Pancreas (tissue), 10 donors: ENCODE data around the gene ACOX1. TPM values are rescaled to one million over a fixed set of nuclear protein-coding genes. Genes with fewer than 3 reads are reported as not detected.
A peak's percentile ranks its signal among the peaks of the same experiment; 100 is the strongest.

Experiments
- ATAC-seq, 4 donors: fragments of 200-7000 bp; cut with Tn5 transposase; one replicate each; pipeline versions ENCODE4 v1.8.0 to v1.9.1; 2020; ENCODE audit warnings: mild to moderate bottlenecking in 4 of 4, moderate library complexity in 4 of 4
- DNase-seq, 6 donors: peaks; one replicate each; pipeline ENCODE4 v3.0.0-alpha.2; 2020
- FAIRE-seq: peaks from 2 replicates; lab custom pipeline; 2012; peaks lifted over from hg19 to GRCh38; lab: Jason Lieb, UNC
- H3K27ac ChIP-seq, 4 donors: fragments of 200-600 bp; sonication (generic); 1 replicate in 3 of 4; 2 replicates in 1 of 4; pipeline versions ENCODE4 v1.5.0 to v1.8.0; 2020
- H3K27me3 ChIP-seq, 4 donors: fragments of 200-600 bp; one replicate each; pipeline ENCODE4 v1.8.0; 2021
- H3K36me3 ChIP-seq, 3 donors: fragments of 200-600 bp; sonication (generic) in 1 of 3; one replicate each; pipeline versions ENCODE4 v1.5.0 to v1.8.0; 2020 to 2021
- H3K4me1 ChIP-seq, 3 donors: fragments of 200-600 bp; one replicate each; pipeline ENCODE4 v1.8.0; 2021
- H3K4me3 ChIP-seq, 4 donors: fragments of 200-600 bp; sonication (generic) in 2 of 4; one replicate each; pipeline versions ENCODE4 v1.5.0 to v1.8.0; 2020 to 2021
- H3K9me3 ChIP-seq, 4 donors: fragments of 200-600 bp; one replicate each; pipeline ENCODE4 v1.8.0; 2021
- WGBS, 2 donors: extraction: QIAGEN DNeasy Blood & Tissue Kit; methylation state at CpG; one replicate each; pipeline ENCODE4 v1.1.7; 2013; 5-methylcytosine and 5-hydroxymethylcytosine counted together
- intact Hi-C, 3 donors: fragments of 100-400 bp; cut with DNase I; formaldehyde crosslinking; loops; one replicate each; pipeline versions ENCODE4 v1.11.1 to v1.14.2; 2022
- polyA plus RNA-seq, 2 donors: library from polyadenylated mRNA; stranded (reverse); fragments of 200-250 nt; gene quantifications; one replicate each; pipeline ENCODE4 v1.2.3, GENCODE V29; 2013
- total RNA-seq, 6 donors: library from RNA; stranded (reverse); fragmentation: NEBNext Ultra II Directional in 4 of 6; extraction: Animal tissue kit (Norgen Biotek cat#: 25700) in 4 of 6; gene quantifications; one replicate each; pipeline versions ENCODE4 v1.2.1 to v1.2.4, GENCODE V29; 2021 to 2023
- TF ChIP-seq, protein P1 (sequence below), 4 donors: fragments of 200-600 bp; sonication (generic) in 3 of 4; IDR thresholded peaks; one replicate each; pipeline versions ENCODE4 v1.5.0 to v1.8.0; 2021; ENCODE audit warnings: antibody characterized with exemption in 4 of 4
- donor health status: healthy with polysubstance abuse.
- donor health status: DM: no; HTN: no; CAD: no; lungs with moderate emphysema.
- donor health status: DM: no; HTN: no; CAD: no.
- donor health status: control.
- donor health status: control.
- donor health status: Bipolar disorder and iron deficiency.
- donor health status: DM: yes; HTN: yes; CAD: no.
- donor health status: DM: no; HTN: no; CAD: no.
- donor health status: DM: no; HTN: no; CAD: no.
- donor health status: DM: yes; HTN: yes; CAD: no.

ACOX1 gene
- total and polyA plus RNA-seq, 8 donors = 16.3 to 74.2 (median 57.5) TPM

DNA sequence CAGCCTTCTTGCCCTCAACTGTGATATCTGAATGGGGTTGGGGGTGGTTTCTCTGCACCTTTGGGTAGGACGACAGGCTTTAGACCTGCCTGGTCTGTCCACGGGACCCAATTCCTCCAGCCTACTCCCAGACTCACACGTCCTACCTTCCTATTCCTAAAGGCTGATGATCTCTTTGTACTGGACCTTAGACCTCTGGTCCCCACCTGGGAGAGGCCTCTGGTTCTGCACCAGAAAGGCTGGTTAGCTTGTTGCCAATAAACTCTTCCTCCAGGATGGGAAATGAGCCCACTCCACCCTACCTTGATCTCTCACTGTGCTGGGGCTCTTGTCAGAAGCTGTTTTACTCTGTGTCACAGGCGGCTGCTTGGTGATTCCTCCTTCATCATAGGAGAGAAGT lies 52.5 kb downstream of the ACOX1 start:
- TF ChIP-seq, protein P1, sequence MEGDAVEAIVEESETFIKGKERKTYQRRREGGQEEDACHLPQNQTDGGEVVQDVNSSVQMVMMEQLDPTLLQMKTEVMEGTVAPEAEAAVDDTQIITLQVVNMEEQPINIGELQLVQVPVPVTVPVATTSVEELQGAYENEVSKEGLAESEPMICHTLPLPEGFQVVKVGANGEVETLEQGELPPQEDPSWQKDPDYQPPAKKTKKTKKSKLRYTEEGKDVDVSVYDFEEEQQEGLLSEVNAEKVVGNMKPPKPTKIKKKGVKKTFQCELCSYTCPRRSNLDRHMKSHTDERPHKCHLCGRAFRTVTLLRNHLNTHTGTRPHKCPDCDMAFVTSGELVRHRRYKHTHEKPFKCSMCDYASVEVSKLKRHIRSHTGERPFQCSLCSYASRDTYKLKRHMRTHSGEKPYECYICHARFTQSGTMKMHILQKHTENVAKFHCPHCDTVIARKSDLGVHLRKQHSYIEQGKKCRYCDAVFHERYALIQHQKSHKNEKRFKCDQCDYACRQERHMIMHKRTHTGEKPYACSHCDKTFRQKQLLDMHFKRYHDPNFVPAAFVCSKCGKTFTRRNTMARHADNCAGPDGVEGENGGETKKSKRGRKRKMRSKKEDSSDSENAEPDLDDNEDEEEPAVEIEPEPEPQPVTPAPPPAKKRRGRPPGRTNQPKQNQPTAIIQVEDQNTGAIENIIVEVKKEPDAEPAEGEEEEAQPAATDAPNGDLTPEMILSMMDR (IDR thresholded peaks at IDR 0.05) = no peak
- intact Hi-C loops = no loop called here
- Histone ChIP-seq H3K27me3 (no peaks in the 10 kb centered on the region), H3K4me3 (no peak overlapping the region), H3K9me3 (no peaks in the 10 kb centered on the region), H3K4me1 (no peaks in the 10 kb centered on the region), H3K36me3 (no peaks in the 10 kb centered on the region), H3K27ac (no peak overlapping the region)
- DNase-seq = peak in 1 of 6 donors; percentile 6
- WGBS, 2 donors = 86 to 90% methylated on average over 4 of the region's 4 CpGs
- FAIRE-seq = no peak
- no peak for ATAC-seq

DNA sequence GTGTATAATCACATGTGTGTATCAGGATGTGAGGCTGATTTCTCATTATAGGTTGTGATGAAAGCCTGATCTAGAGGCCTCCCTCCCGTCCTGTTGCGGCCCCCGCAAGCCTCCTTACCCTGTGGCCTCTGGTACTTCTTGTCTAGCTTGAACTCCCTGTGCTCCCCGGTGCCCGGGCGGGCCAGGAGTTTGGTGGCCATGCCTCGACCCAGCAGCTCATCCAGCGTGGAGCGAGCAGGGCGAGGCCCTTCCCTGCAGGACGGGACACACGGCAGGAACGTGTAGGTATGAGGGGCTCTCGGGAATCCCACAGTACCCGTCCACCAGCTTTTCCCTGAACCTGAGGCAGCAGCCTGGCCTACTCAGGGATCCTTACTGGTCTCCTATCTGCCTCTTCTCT lies 53.1 kb downstream of the ACOX1 start:
- Histone ChIP-seq H3K27ac (no peak overlapping the region), H3K36me3 (no peaks in the 10 kb centered on the region), H3K4me3 (no peak overlapping the region), H3K27me3 (no peaks in the 10 kb centered on the region), H3K4me1 (no peaks in the 10 kb centered on the region), H3K9me3 (no peaks in the 10 kb centered on the region)
- ATAC-seq (no peak), FAIRE-seq (no peak), DNase-seq (peak in 1 of 6 donors; percentile 42)
- 95 to 96% methylated on average over 15 of the region's 15 CpGs for WGBS, 2 donors
- intact Hi-C loops = no loop called here
- TF ChIP-seq, protein P1 (IDR thresholded peaks at IDR 0.05) = no peak

DNA sequence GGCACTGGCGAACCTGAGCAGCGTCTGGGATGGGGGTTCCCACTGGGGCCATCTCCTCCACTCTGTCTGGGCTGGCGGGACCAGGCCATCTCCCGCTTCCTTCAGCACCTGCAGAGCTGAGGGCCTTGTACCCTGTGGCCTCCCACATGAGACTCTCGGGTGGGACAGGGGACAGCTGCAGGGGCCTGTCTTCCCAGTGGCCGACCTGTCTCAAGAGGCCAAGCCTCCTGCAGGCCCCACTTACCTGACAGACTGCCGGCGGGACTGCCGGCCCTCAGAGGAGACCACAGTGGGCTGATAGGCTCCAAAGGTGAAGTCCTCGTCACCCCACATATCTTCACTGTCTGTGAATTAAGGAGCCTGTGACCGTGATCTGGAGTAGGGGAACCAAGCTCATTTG lies 53.9 kb downstream of the ACOX1 start:
- peak in 1 of 6 donors; percentile 38 for DNase-seq
- Histone ChIP-seq H3K27ac (no peak overlapping the region), H3K27me3 (no peaks in the 10 kb centered on the region), H3K36me3 (no peaks in the 10 kb centered on the region), H3K4me1 (no peaks in the 10 kb centered on the region), H3K4me3 (no peak overlapping the region), H3K9me3 (no peaks in the 10 kb centered on the region)
- WGBS, 2 donors = 93 to 94% methylated on average over 11 of the region's 11 CpGs
- no peak for ATAC-seq
- intact Hi-C loops = no loop called here
- no peak for FAIRE-seq
- TF ChIP-seq, protein P1 (IDR thresholded peaks at IDR 0.05) = no peak

DNA sequence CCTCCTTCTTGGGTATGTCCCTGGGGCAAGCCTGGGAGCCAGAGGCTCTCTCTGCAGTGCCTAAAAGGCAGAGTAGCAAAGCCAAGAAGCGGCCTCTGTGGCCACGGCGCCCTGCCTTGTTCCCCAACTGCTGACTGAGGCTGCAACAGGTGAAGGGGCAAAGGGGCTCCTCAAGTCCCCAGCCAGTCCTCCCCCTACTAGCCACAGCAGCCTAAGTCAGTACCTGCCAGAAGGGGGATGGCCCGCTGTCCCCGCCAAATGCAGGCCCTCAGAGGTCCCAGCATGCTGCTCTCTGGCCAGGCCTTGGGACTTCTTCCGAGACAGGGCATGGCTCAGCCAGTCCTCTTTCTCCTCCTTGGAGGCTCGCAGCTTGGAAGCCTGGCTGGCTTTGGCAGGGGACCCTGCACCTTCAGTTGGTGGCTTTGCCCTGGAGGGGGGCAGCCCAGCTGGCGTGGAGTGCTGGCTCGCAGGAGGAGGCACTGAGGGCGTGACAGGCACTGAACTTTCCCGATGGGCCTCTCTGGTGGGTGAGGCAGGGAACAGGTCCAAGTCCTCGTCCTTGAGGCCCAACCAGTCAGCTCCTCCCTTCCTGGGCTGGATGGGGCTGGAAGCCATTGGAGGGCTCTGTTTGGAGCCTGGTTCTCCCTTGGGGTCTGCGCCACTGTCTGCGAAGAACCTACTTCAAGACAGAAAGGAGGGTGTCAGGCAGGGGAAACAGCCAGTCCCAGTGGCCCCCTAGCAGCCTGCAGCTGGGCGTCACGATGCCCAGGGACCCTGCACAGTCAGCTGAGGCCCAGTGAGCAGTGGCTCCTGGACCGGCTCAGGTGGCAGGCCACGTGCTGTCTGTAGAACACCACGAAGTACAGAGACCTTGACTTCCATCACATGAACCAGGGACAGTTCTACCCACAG lies 55.7 kb downstream of the ACOX1 start:
- WGBS, 2 donors = 86 to 87% methylated on average over 19 of the region's 19 CpGs
- Histone ChIP-seq H3K36me3 (no peaks in the 10 kb centered on the region), H3K4me1 (no peaks in the 10 kb centered on the region), H3K27ac (no peak overlapping the region), H3K27me3 (no peaks in the 10 kb centered on the region), H3K9me3 (no peaks in the 10 kb centered on the region), H3K4me3 (no peak overlapping the region)
- FAIRE-seq (no peak), ATAC-seq (no peak), DNase-seq (peak in 1 of 6 donors; percentile 52)
- intact Hi-C loops = no loop called here
- TF ChIP-seq, protein P1 (IDR thresholded peaks at IDR 0.05) = no peak
